H9 (cell line): ENCODE data around the gene MCM8. TPM values are rescaled to one million over a fixed set of nuclear protein-coding genes. Genes with fewer than 3 reads are reported as not detected.

Source experiments
- DNase-seq: peaks from one replicate; pipeline ENCODE4 v3.0.0-alpha.2; 2017
- H2AFZ ChIP-seq: one replicate; pipeline ENCODE4 v1.6.1; 2013; ENCODE audit warnings: mild to moderate bottlenecking, low read length, control low read depth, moderate library complexity
- H2AK5ac ChIP-seq: 2 replicates; pipeline ENCODE4 v1.6.1; 2013; ENCODE audit warnings: low read length, control low read depth, mixed read lengths; ENCODE audit not compliant: insufficient read length
- H2BK120ac ChIP-seq: one replicate; pipeline ENCODE4 v1.6.1; 2013; ENCODE audit warnings: low read depth, mild to moderate bottlenecking, low read length, control low read depth, inconsistent platforms; ENCODE audit not compliant: poor library complexity, severe bottlenecking
- H2BK12ac ChIP-seq: 2 replicates; pipeline ENCODE4 v1.6.1; 2013; ENCODE audit warnings: low read length, control low read depth, mixed read lengths, low read depth; ENCODE audit not compliant: insufficient read length
- H2BK15ac ChIP-seq: 2 replicates; pipeline ENCODE4 v1.6.1; 2013; ENCODE audit warnings: low read depth, low read length, control low read depth
- H2BK20ac ChIP-seq: one replicate; pipeline ENCODE4 v1.6.1; 2013; ENCODE audit warnings: low read depth, mild to moderate bottlenecking, low read length, control low read depth, inconsistent platforms; ENCODE audit not compliant: poor library complexity, severe bottlenecking
- H2BK5ac ChIP-seq: 2 replicates; pipeline ENCODE4 v1.6.1; 2013; ENCODE audit warnings: low read length, control low read depth, mixed read lengths; ENCODE audit not compliant: insufficient read length
- H3K14ac ChIP-seq: 2 replicates; pipeline ENCODE4 v1.6.1; 2013; ENCODE audit warnings: low read length, control low read depth; ENCODE audit not compliant: insufficient read depth
- H3K18ac ChIP-seq: 2 replicates; pipeline ENCODE4 v1.6.1; 2013; ENCODE audit warnings: low read depth, mild to moderate bottlenecking, mixed read lengths, low read length, control low read depth; ENCODE audit not compliant: insufficient read length
- H3K23ac ChIP-seq: 2 replicates; pipeline ENCODE4 v1.6.1; 2013; ENCODE audit warnings: low read length, control low read depth, mixed read lengths, low read depth; ENCODE audit not compliant: insufficient read length
- H3K23me2 ChIP-seq: 2 replicates; pipeline ENCODE4 v1.6.1; 2013; ENCODE audit warnings: low read depth, mild to moderate bottlenecking, mixed read lengths, low read length, control low read depth; ENCODE audit not compliant: insufficient read length, poor library complexity, severe bottlenecking
- H3K27ac ChIP-seq: 2 replicates; pipeline ENCODE4 v1.5.1; 2013; ENCODE audit warnings: low read length, control low read depth, mixed read lengths, low read depth; ENCODE audit not compliant: insufficient read length
- H3K27me3 ChIP-seq: 2 replicates; pipeline ENCODE4 v1.6.1; 2013; ENCODE audit warnings: low read length, control low read depth, inconsistent platforms; ENCODE audit not compliant: insufficient read depth
- H3K4ac ChIP-seq: 2 replicates; pipeline ENCODE4 v1.6.1; 2013; ENCODE audit warnings: low read depth, mild to moderate bottlenecking, control low read depth, inconsistent platforms, low read length, moderate library complexity
- H3K4me1 ChIP-seq: 2 replicates; pipeline ENCODE4 v1.6.1; 2013; ENCODE audit warnings: low read length, control low read depth, inconsistent platforms; ENCODE audit not compliant: insufficient read depth
- H3K4me2 ChIP-seq: 2 replicates; pipeline ENCODE4 v1.6.1; 2013; ENCODE audit warnings: low read length, control low read depth, mixed read lengths; ENCODE audit not compliant: insufficient read length, insufficient read depth
- H3K56ac ChIP-seq: 2 replicates; pipeline ENCODE4 v1.6.1; 2013; ENCODE audit warnings: low read depth, mild to moderate bottlenecking, mixed read lengths, low read length, control low read depth; ENCODE audit not compliant: insufficient read length
- H3K79me1 ChIP-seq: 2 replicates; pipeline ENCODE4 v1.6.1; 2013; ENCODE audit warnings: low read depth, mild to moderate bottlenecking, moderate library complexity, low read length, control low read depth, inconsistent platforms; ENCODE audit not compliant: insufficient read depth, poor library complexity, severe bottlenecking
- H3K79me2 ChIP-seq: 2 replicates; pipeline ENCODE4 v1.6.1; 2013; ENCODE audit warnings: low read length, control low read depth, inconsistent platforms; ENCODE audit not compliant: insufficient read depth
- H3K9ac ChIP-seq: 2 replicates; pipeline ENCODE4 v1.6.1; 2013; ENCODE audit warnings: low read length, control low read depth, mixed read lengths; ENCODE audit not compliant: insufficient read length; ENCODE audit errors: extremely low read depth
- H3K9me3 ChIP-seq: one replicate; pipeline ENCODE4 v1.6.1; 2013; ENCODE audit warnings: low read depth, low read length, inconsistent platforms; ENCODE audit not compliant: control insufficient read depth
- H3T11ph ChIP-seq: one replicate; pipeline ENCODE4 v1.6.1; 2013; ENCODE audit warnings: mild to moderate bottlenecking, low read length, control low read depth, inconsistent platforms
- H4K20me1 ChIP-seq: one replicate; pipeline ENCODE4 v1.6.1; 2013; ENCODE audit not compliant: control insufficient read depth, insufficient read length, insufficient read depth
- H4K5ac ChIP-seq: 2 replicates; pipeline ENCODE4 v1.6.1; 2013; ENCODE audit warnings: low read depth, mild to moderate bottlenecking, mixed read lengths, low read length, control low read depth; ENCODE audit not compliant: insufficient read length
- H4K8ac ChIP-seq: replicated peaks from 2 replicates; pipeline ENCODE4 v1.6.1; 2013; ENCODE audit warnings: low read length, control low read depth, mixed read lengths, low read depth; ENCODE audit not compliant: insufficient read length
- H4K91ac ChIP-seq: 2 replicates; pipeline ENCODE4 v1.6.1; 2013; ENCODE audit warnings: low read depth, mild to moderate bottlenecking, moderate library complexity, mixed read lengths, low read length, control low read depth; ENCODE audit not compliant: insufficient read length
- H3K27ac Mint-ChIP-seq, 3 experiments: 2 replicates in 2 of 3; 3 replicates in 1 of 3; pipeline ENCODE4 v1.8.0; 2020 to 2021; ENCODE audit warnings: mixed read lengths in 3 of 3, mild to moderate bottlenecking in 1 of 3, moderate library complexity in 1 of 3
- H3K27me3 Mint-ChIP-seq: 2 replicates; pipeline ENCODE4 v1.8.0; 2021; ENCODE audit warnings: low read depth, mild to moderate bottlenecking, moderate library complexity, mixed read lengths
- H3K36me3 Mint-ChIP-seq, 3 experiments: 2 replicates in 2 of 3; 3 replicates in 1 of 3; pipeline ENCODE4 v1.8.0; 2020 to 2021; ENCODE audit warnings: low read depth in 3 of 3, mixed read lengths in 3 of 3; ENCODE audit not compliant: insufficient read depth in 1 of 3
- H3K4me1 Mint-ChIP-seq, 2 experiments: 2 replicates each; pipeline ENCODE4 v1.8.0; 2020; ENCODE audit warnings: mixed read lengths in 2 of 2
- H3K4me3 Mint-ChIP-seq, 2 experiments: 2 replicates in 1 of 2; 3 replicates in 1 of 2; pipeline ENCODE4 v1.8.0; 2020 to 2021; ENCODE audit warnings: mild to moderate bottlenecking in 2 of 2, mixed read lengths in 2 of 2, moderate library complexity in 1 of 2
- H3K9me3 Mint-ChIP-seq, 2 experiments: 2 replicates in 1 of 2; 3 replicates in 1 of 2; pipeline ENCODE4 v1.8.0; 2020; ENCODE audit warnings: mild to moderate bottlenecking in 2 of 2, mixed read lengths in 2 of 2, moderate library complexity in 1 of 2
- WGBS: extraction: QIAGEN DNeasy Blood & Tissue Kit; methylation state at CpG from one replicate; pipeline ENCODE4 v1.1.7; 2013; ENCODE audit warnings: missing lambda C conversion rate, low lambda C conversion rate, mixed read lengths; ENCODE audit not compliant: insufficient read length; ENCODE audit errors: extremely low coverage; 5-methylcytosine and 5-hydroxymethylcytosine counted together
- total RNA-seq: library from RNA; stranded (reverse); gene quantifications from 2 replicates; pipeline ENCODE4 v1.2.1, GENCODE V29; 2021
- TF ChIP-seq, protein P1 (sequence below): fragments of 200-600 bp; sonication (generic); conservative IDR thresholded peaks from 3 replicates; pipeline ENCODE4 v1.8.0; 2021; ENCODE audit warnings: antibody characterized with exemption, mild to moderate bottlenecking

The MCM8 gene
- total RNA-seq, 1 experiment from 2014 or later, result 32.2 TPM

DNA sequence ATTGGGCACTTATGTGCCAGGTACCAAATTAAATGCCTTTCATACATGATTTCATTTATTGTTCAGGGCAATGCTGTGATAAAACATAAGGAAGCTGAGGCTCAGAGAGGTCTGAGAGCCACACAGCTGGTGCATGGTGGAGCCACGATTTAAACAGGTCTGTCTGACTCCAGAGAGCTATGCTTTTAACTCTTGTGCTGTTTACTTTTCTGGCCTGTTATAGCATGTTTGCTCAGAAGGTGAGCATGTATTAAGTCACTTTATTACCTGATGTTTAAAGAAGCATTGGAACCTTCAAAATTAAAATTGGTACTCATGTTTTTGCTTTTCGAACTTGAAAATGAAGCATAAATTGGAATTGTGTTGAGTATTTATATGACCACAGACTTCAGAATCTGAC, 26.8 kb downstream of the MCM8 start:
- no peak overlapping the region for H2BK12ac ChIP-seq
- H3K27ac Mint-ChIP-seq, result no peak overlapping the region
- no peaks in the 10 kb centered on the region for H4K20me1 ChIP-seq
- H3K27me3 Mint-ChIP-seq, result peaks cover 13% of the 10 kb centered on the region
- no peaks in the 10 kb centered on the region for H3K79me1 ChIP-seq
- H2BK120ac ChIP-seq, result no peak overlapping the region
- H3K79me2 ChIP-seq, result no peaks in the 10 kb centered on the region
- no peak overlapping the region for H3K27ac ChIP-seq
- TF ChIP-seq, protein P1, sequence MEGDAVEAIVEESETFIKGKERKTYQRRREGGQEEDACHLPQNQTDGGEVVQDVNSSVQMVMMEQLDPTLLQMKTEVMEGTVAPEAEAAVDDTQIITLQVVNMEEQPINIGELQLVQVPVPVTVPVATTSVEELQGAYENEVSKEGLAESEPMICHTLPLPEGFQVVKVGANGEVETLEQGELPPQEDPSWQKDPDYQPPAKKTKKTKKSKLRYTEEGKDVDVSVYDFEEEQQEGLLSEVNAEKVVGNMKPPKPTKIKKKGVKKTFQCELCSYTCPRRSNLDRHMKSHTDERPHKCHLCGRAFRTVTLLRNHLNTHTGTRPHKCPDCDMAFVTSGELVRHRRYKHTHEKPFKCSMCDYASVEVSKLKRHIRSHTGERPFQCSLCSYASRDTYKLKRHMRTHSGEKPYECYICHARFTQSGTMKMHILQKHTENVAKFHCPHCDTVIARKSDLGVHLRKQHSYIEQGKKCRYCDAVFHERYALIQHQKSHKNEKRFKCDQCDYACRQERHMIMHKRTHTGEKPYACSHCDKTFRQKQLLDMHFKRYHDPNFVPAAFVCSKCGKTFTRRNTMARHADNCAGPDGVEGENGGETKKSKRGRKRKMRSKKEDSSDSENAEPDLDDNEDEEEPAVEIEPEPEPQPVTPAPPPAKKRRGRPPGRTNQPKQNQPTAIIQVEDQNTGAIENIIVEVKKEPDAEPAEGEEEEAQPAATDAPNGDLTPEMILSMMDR, result no peak
- no peaks in the 10 kb centered on the region for H3K4me1 ChIP-seq
- H3K56ac ChIP-seq, result no peak overlapping the region
- no peak overlapping the region for H3K9ac ChIP-seq
- no peak overlapping the region for H4K5ac ChIP-seq
- no peak overlapping the region for H4K91ac ChIP-seq
- H2BK15ac ChIP-seq, result no peak overlapping the region
- no peak overlapping the region for H2AFZ ChIP-seq
- no peak for DNase-seq
- H3K36me3 Mint-ChIP-seq, result peaks cover 17 to 67% (median 57%) of the 10 kb centered on the region in 3 experiments; a peak in 6 of 7 replicates
- H2BK20ac ChIP-seq, result no peak overlapping the region
- H3T11ph ChIP-seq, result no peak overlapping the region
- no peak overlapping the region for H3K23ac ChIP-seq
- H3K4me2 ChIP-seq, result no peak overlapping the region
- H3K27me3 ChIP-seq, result no peaks in the 10 kb centered on the region
- no peak overlapping the region for H3K18ac ChIP-seq
- no peaks in the 10 kb centered on the region for H3K23me2 ChIP-seq
- no peak overlapping the region for H4K8ac ChIP-seq
- no CpG with 5 or more reads among the region's 2 CpGs for WGBS
- no peaks in the 10 kb centered on the region for H3K9me3 Mint-ChIP-seq
- H2AK5ac ChIP-seq, result no peak overlapping the region
- H3K9me3 ChIP-seq, result no peaks in the 10 kb centered on the region
- no peak overlapping the region for H3K14ac ChIP-seq
- H2BK5ac ChIP-seq, result no peak overlapping the region
- H3K4me3 Mint-ChIP-seq, result no peak overlapping the region
- no peaks in the 10 kb centered on the region for H3K4me1 Mint-ChIP-seq
- no peak overlapping the region for H3K4ac ChIP-seq
